Hippocampal formation (tissue), 2 donors: ENCODE measurements around the gene MAP2K7.

Experiments used
- DNase-seq, 2 donors: peaks; one replicate each; lab custom pipeline; 2025; lab: John Stamatoyannopoulos, UW

The MAP2K7 gene

DNA sequence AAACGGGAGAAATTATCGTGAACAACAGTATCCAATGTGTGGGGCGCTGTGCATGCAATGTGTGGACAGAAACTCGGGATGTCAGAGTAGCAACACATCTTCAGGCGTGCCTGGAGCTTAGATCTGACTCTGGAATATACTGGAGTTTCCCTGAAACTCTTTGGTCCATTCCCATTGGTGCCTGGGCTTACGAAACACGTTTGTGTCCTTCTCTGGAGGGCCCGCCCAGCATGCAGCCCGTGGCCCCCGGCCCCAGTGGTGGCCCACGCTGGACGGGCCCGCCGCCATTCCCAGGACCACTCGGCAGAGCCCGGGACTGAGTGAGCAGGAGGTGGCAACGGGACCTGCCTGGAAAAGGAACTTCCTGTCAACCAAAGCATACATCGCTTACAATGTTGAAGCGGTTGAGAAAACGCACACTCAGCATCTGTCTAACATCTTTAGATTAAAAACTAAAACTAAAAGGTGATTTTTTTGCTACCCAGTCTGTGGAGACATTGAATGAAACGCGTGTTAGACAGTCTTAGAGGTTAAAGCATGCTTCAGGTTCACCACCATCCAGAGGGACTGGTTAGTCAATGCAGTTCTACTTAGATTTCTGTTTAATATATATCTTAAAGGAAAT is 59.1 kb downstream of the MAP2K7 start:
- DNase-seq, result no peak

DNA sequence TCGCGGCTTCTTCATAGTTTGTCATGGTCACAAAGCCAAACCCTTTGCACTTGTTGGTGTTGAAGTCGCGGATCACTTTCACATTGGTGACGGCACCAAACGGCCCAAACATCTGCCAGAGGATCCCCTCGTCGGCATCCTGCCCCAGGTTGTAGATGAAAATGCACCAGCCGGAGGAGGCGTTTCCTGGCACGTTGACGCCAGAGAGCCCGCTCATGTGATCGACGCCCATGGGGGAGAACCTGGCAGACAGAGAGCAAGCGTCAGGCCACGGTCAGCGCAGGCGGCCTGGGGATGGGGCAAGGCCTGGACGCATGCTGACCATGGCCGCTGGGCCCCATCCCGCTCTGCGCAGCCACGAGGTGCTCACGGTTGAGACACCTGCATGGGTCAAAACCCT is 59.9 kb downstream of the MAP2K7 start:
- DNase-seq, result no peak
